ENCODE data around the gene SLC35A2. TPM values are rescaled to one million over a fixed set of nuclear protein-coding genes. Genes with fewer than 3 reads are reported as not detected.

The SLC35A2 gene
- total and polyA plus RNA-seq, 7 experiments from 2014 or later, result 6.7 to 36.7 (median 14.8) TPM

- peak overlapping the region; percentile 59 for H3K4me3 ChIP-seq (ENCODE audit: low read length)
- Mint-ChIP-seq H3K36me3 (peaks cover 0 to 6% (median 0%) of the 10 kb centered on the region in 5 donors), H3K4me3 (peak overlapping the region; percentile 59 to 90 (median 81)), H3K4me1 (peaks cover 9 to 66% (median 50%) of the 10 kb centered on the region in 7 donors), H3K27ac (peak overlapping the region; percentile 78 to 100 (median 91)), H3K27me3 (peaks cover 0 to 2% (median 0%) of the 10 kb centered on the region in 5 donors), H3K9me3 (peaks cover 0 to 4% (median 0%) of the 10 kb centered on the region in 11 donors)
- H3K4me1 ChIP-seq (ENCODE audit: control insufficient read depth in 2 of 2, insufficient read depth in 2 of 2, low read length in 2 of 2), result peaks cover 32 to 37% of the 10 kb centered on the region in 2 donors
- H3K27ac ChIP-seq (ENCODE audit: low read depth, low read length), result peak overlapping the region; percentile 100
- peak in 8 of 9 donors; percentile 30 to 67 (median 46) for DNase-seq
- H3K27me3 ChIP-seq (ENCODE audit: control insufficient read depth in 2 of 2, insufficient read depth in 2 of 2, low read length in 2 of 2), result no peaks in the 10 kb centered on the region
- ChIA-PET CTCF (no interaction called here), POLR2A (interaction anchor here (0.6 to 10.4 kb wide), 14 partner anchors 10 to 382 kb away, joined by 3 to 135 read pairs (median 6); partner anchors contain the start of genes GRIPAP1, HDAC6, KCND1 and PQBP1)
- peak; percentile 19 for ATAC-seq
- H3K9me3 ChIP-seq (ENCODE audit: control insufficient read depth in 2 of 3, low read length in 3 of 3), result no peaks in the 10 kb centered on the region
- peaks cover 0 to 11% (median 0%) of the 10 kb centered on the region in 3 experiments for H3K36me3 ChIP-seq (ENCODE audit: control insufficient read depth in 2 of 3, insufficient read depth in 3 of 3, low read length in 3 of 3)
- intact Hi-C loops (cut with micrococcal nuclease), result loop anchor here (5.0 kb wide), 4 partner anchors 220 to 1740 kb away; partner anchors contain the start of genes CDK16 (in 1 of the 2), EBP (in 1 of the 2) and FTSJ1 (in 1 of the 2)
Observed at GRCh38 chrX:48956728-48957414, 45.4 kb upstream of the SLC35A2 start.

GRCh38 chrX:48948589-48948988 lies 37.1 kb upstream of the SLC35A2 start:
- H3K4me1 Mint-ChIP-seq, result peaks cover 6 to 55% (median 42%) of the 10 kb centered on the region in 7 donors
- H3K9me3 ChIP-seq (ENCODE audit: control insufficient read depth in 2 of 3, low read length in 3 of 3), result no peaks in the 10 kb centered on the region
- POLR2A ChIA-PET, result interaction anchor here (0.7 to 1.0 kb wide), 2 partner anchors 10 to 11 kb away, joined by 3 to 5 read pairs; no protein-coding TSS in a partner anchor
- peak overlapping the region in 1 of 9 donors; percentile 39 for H3K27ac Mint-ChIP-seq
- intact Hi-C loops (cut with micrococcal nuclease), result no loop called here
- H3K36me3 ChIP-seq (ENCODE audit: control insufficient read depth in 2 of 3, insufficient read depth in 3 of 3, low read length in 3 of 3), result no peaks in the 10 kb centered on the region
- CTCF ChIA-PET, result interaction anchor here (0.7 to 2.3 kb wide), 4 partner anchors 11 to 300 kb away, joined by 3 to 10 read pairs (median 3); no protein-coding TSS in a partner anchor
- H3K27me3 ChIP-seq (ENCODE audit: control insufficient read depth in 2 of 2, insufficient read depth in 2 of 2, low read length in 2 of 2), result no peaks in the 10 kb centered on the region
- peaks cover 0 to 5% (median 4%) of the 10 kb centered on the region in 5 donors for H3K36me3 Mint-ChIP-seq
- H3K4me1 ChIP-seq (ENCODE audit: control insufficient read depth in 2 of 2, insufficient read depth in 2 of 2, low read length in 2 of 2), result peaks cover 14 to 15% of the 10 kb centered on the region in 2 donors
- peaks cover 0 to 1% (median 0%) of the 10 kb centered on the region in 11 donors for H3K9me3 Mint-ChIP-seq
- H3K27me3 Mint-ChIP-seq, result no peaks in the 10 kb centered on the region
- no peak for DNase-seq
- H3K27ac ChIP-seq (ENCODE audit: low read depth, low read length), result no peak overlapping the region
- ATAC-seq, result no peak
- no peak overlapping the region for H3K4me3 ChIP-seq (ENCODE audit: low read length)
- H3K4me3 Mint-ChIP-seq, result no peak overlapping the region

- H3K36me3 Mint-ChIP-seq, result peaks cover 0 to 19% (median 5%) of the 10 kb centered on the region in 5 donors
- Histone ChIP-seq H3K27me3 (ENCODE audit: control insufficient read depth in 2 of 2, insufficient read depth in 2 of 2, low read length in 2 of 2) (no peaks in the 10 kb centered on the region), H3K4me1 (ENCODE audit: control insufficient read depth in 2 of 2, insufficient read depth in 2 of 2, low read length in 2 of 2) (peaks cover 23 to 25% of the 10 kb centered on the region in 2 donors), H3K27ac (ENCODE audit: low read depth, low read length) (peak overlapping the region; percentile 22), H3K4me3 (ENCODE audit: low read length) (no peak overlapping the region), H3K9me3 (ENCODE audit: control insufficient read depth in 2 of 3, low read length in 3 of 3) (no peaks in the 10 kb centered on the region), H3K36me3 (ENCODE audit: control insufficient read depth in 2 of 3, insufficient read depth in 3 of 3, low read length in 3 of 3) (no peaks in the 10 kb centered on the region)
- DNase-seq, result peak; percentile 30 to 69 (median 46)
- H3K27ac Mint-ChIP-seq, result peak overlapping the region; percentile 44 to 88 (median 71)
- ChIA-PET CTCF (interaction anchor here (0.7 to 1.4 kb wide), 9 partner anchors 8 to 297 kb away, joined by 3 to 8 read pairs (median 4); no protein-coding TSS in a partner anchor), POLR2A (interaction anchor here (0.9 to 12.3 kb wide), 5 partner anchors 8 to 298 kb away, joined by 4 to 432 read pairs (median 7); partner anchors contain the start of genes PIM2 and SLC35A2)
- ATAC-seq, result peak; percentile 74
- H3K27me3 Mint-ChIP-seq, result no peaks in the 10 kb centered on the region
- peaks cover 0 to 1% (median 0%) of the 10 kb centered on the region in 11 donors for H3K9me3 Mint-ChIP-seq
- peak overlapping the region; percentile 25 to 61 (median 50) for H3K4me3 Mint-ChIP-seq
- intact Hi-C loops (cut with micrococcal nuclease), result loop anchor here (1.0 kb wide), 5 partner anchors 8 to 297 kb away; no protein-coding TSS in a partner anchor
- peaks cover 20 to 59% (median 48%) of the 10 kb centered on the region in 7 donors for H3K4me1 Mint-ChIP-seq
Observed at GRCh38 chrX:48945517-48946348, 34.3 kb upstream of the SLC35A2 start.

- CTCF ChIA-PET, result interaction anchor here (0.6 kb wide), 1 partner anchor 14 kb away, joined by 5 read pairs; no protein-coding TSS in a partner anchor
- ATAC-seq, result no peak
- H3K9me3 Mint-ChIP-seq, result no peaks in the 10 kb centered on the region
- H3K27ac ChIP-seq (ENCODE audit: low read depth, low read length), result peak overlapping the region; percentile 97
- H3K9me3 ChIP-seq (ENCODE audit: control insufficient read depth in 2 of 3, low read length in 3 of 3), result no peaks in the 10 kb centered on the region
- no peaks in the 10 kb centered on the region for H3K27me3 ChIP-seq (ENCODE audit: control insufficient read depth in 2 of 2, insufficient read depth in 2 of 2, low read length in 2 of 2)
- intact Hi-C loops (cut with micrococcal nuclease), result no loop called here
- H3K36me3 ChIP-seq (ENCODE audit: control insufficient read depth in 2 of 3, insufficient read depth in 3 of 3, low read length in 3 of 3), result no peaks in the 10 kb centered on the region
- H3K27ac Mint-ChIP-seq, result peak overlapping the region; percentile 82 to 99 (median 90)
- H3K4me1 Mint-ChIP-seq, result peaks cover 25 to 82% (median 68%) of the 10 kb centered on the region in 7 donors
- POLR2A ChIA-PET, result interaction anchor here (0.6 to 12.3 kb wide), 5 partner anchors 12 to 249 kb away, joined by 3 to 432 read pairs (median 48); partner anchors contain the start of genes OTUD5, PIM2 and SLC35A2
- H3K4me3 Mint-ChIP-seq, result peak overlapping the region in 8 of 10 donors; percentile 1 to 79 (median 34)
- peaks cover 0 to 25% (median 0%) of the 10 kb centered on the region in 5 donors for H3K36me3 Mint-ChIP-seq
- no peak overlapping the region for H3K4me3 ChIP-seq (ENCODE audit: low read length)
- H3K4me1 ChIP-seq (ENCODE audit: control insufficient read depth in 2 of 2, insufficient read depth in 2 of 2, low read length in 2 of 2), result peaks cover 49 to 51% of the 10 kb centered on the region in 2 donors
- DNase-seq, result no peak
- no peaks in the 10 kb centered on the region for H3K27me3 Mint-ChIP-seq
Observed at GRCh38 chrX:48942895-48943294, 31.4 kb upstream of the SLC35A2 start.

GRCh38 chrX:48940404-48940955 lies 29.0 kb upstream of the SLC35A2 start:
- ChIA-PET CTCF (interaction anchor here (0.8 to 1.9 kb wide), 6 partner anchors 10 to 292 kb away, joined by 3 to 7 read pairs (median 3); no protein-coding TSS in a partner anchor), POLR2A (interaction anchor here (0.9 to 12.3 kb wide), 8 partner anchors 13 to 366 kb away, joined by 3 to 432 read pairs (median 15); partner anchors contain the start of genes HDAC6, OTUD5, PIM2 and PQBP1)
- Mint-ChIP-seq H3K4me3 (peak overlapping the region in 9 of 10 donors; percentile 12 to 96 (median 87)), H3K4me1 (peaks cover 34 to 91% (median 80%) of the 10 kb centered on the region in 7 donors), H3K27ac (peak overlapping the region; percentile 96 to 99 (median 99)), H3K36me3 (peaks cover 0 to 35% (median 6%) of the 10 kb centered on the region in 5 donors), H3K9me3 (peaks cover 0 to 3% (median 0%) of the 10 kb centered on the region in 11 donors), H3K27me3 (peaks cover 0 to 3% (median 0%) of the 10 kb centered on the region in 5 donors)
- Histone ChIP-seq H3K27me3 (ENCODE audit: control insufficient read depth in 2 of 2, insufficient read depth in 2 of 2, low read length in 2 of 2) (no peaks in the 10 kb centered on the region), H3K4me3 (ENCODE audit: low read length) (peak overlapping the region; percentile 55), H3K27ac (ENCODE audit: low read depth, low read length) (peak overlapping the region; percentile 97), H3K36me3 (ENCODE audit: control insufficient read depth in 2 of 3, insufficient read depth in 3 of 3, low read length in 3 of 3) (no peaks in the 10 kb centered on the region), H3K4me1 (ENCODE audit: control insufficient read depth in 2 of 2, insufficient read depth in 2 of 2, low read length in 2 of 2) (peaks cover 62 to 63% of the 10 kb centered on the region in 2 donors), H3K9me3 (ENCODE audit: control insufficient read depth in 2 of 3, low read length in 3 of 3) (no peaks in the 10 kb centered on the region)
- ATAC-seq, result no peak
- no peak for DNase-seq
- intact Hi-C loops (cut with micrococcal nuclease), result no loop called here

Data from naive thymus-derived CD4-positive, alpha-beta T cell (primary cell).